ENCODE measurements around the gene FOXN3.

FOXN3 gene

DNA sequence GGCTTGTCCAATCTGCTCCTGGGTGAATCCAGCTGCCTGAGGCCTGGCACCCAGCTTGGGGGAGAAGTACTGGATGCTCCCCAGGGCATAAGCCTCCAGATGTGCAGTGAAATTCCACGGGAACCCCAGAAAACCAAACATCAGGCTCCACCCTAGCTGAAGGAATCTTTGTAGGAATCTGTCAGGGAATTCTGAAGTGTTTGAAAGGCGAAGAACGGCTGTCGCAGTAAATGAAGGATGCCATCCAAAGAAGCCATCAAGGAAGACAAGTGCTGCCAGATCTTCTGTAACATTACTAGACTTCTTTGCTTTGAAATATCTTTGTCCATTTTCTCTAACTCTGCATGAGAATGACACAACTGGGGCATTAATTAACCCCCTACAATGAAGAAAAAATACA is 219.4 kb downstream of the FOXN3 start:
- H3K4me3 ChIP-seq (ENCODE audit: low read length) = no peak overlapping the region
- H2AFZ ChIP-seq (ENCODE audit: low read depth, low read length) = no peak overlapping the region
- H3K4me1 ChIP-seq (ENCODE audit: low read length) = peaks cover 4% of the 10 kb centered on the region; the same call in 1 of the 2 replicates
- no peak overlapping the region for H3K9ac ChIP-seq (ENCODE audit: low read length)
- no peaks in the 10 kb centered on the region for H3K27me3 ChIP-seq (ENCODE audit: low read depth, low read length)
- peaks cover 2% of the 10 kb centered on the region for H3K36me3 ChIP-seq (replicated peaks; ENCODE audit: low read depth, low read length)
- TF ChIP-seq, protein P1, sequence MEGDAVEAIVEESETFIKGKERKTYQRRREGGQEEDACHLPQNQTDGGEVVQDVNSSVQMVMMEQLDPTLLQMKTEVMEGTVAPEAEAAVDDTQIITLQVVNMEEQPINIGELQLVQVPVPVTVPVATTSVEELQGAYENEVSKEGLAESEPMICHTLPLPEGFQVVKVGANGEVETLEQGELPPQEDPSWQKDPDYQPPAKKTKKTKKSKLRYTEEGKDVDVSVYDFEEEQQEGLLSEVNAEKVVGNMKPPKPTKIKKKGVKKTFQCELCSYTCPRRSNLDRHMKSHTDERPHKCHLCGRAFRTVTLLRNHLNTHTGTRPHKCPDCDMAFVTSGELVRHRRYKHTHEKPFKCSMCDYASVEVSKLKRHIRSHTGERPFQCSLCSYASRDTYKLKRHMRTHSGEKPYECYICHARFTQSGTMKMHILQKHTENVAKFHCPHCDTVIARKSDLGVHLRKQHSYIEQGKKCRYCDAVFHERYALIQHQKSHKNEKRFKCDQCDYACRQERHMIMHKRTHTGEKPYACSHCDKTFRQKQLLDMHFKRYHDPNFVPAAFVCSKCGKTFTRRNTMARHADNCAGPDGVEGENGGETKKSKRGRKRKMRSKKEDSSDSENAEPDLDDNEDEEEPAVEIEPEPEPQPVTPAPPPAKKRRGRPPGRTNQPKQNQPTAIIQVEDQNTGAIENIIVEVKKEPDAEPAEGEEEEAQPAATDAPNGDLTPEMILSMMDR (IDR thresholded peaks at IDR 0.05; ENCODE audit: low read depth, low read length) = no peak
- no peak for TF ChIP-seq EZH2phosphoT487 (IDR thresholded peaks at IDR 0.05; ENCODE audit: low read depth)
- H3K4me2 ChIP-seq (ENCODE audit: low read length) = no peak overlapping the region
- H3K27ac ChIP-seq (ENCODE audit: low read length) = no peak overlapping the region
- H3K79me2 ChIP-seq (ENCODE audit: low read length) = no peaks in the 10 kb centered on the region
- 0 out of 2 replicates have a peak, but pooled peaks cover 8% of the 10 kb centered on the region for H4K20me1 ChIP-seq (ENCODE audit: insufficient read depth, low read length)
- no peaks in the 10 kb centered on the region for H3K9me3 ChIP-seq (ENCODE audit: insufficient read depth, low read length)

DNA sequence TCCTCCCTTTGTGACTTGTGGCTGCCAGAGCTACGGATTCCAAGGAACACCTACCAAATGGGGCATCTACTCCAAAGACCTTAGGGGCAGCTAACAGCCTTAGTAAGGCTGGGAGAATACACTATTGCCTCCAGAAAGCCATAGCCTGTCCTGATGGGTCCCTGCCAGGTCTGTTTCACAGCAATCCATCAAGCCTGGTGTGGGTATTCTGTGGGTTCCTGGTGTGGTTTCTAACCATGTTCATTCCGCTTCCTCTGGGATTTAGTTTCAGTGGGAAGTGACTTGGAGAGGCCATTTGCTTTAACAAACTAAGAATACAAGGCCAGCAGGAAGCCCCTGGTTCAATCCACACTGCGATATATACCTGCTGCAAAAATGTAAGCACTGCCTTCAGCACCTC is 220.5 kb downstream of the FOXN3 start:
- Histone ChIP-seq H3K4me3 (ENCODE audit: low read length) (no peak overlapping the region), H3K79me2 (ENCODE audit: low read length) (no peaks in the 10 kb centered on the region), H3K4me2 (ENCODE audit: low read length) (no peak overlapping the region), H4K20me1 (ENCODE audit: insufficient read depth, low read length) (0 out of 2 replicates have a peak, but pooled peaks cover 3% of the 10 kb centered on the region), H3K9ac (ENCODE audit: low read length) (no peak overlapping the region), H3K4me1 (ENCODE audit: low read length) (peaks cover 4% of the 10 kb centered on the region; the same call in 1 of the 2 replicates), H3K9me3 (ENCODE audit: insufficient read depth, low read length) (no peaks in the 10 kb centered on the region), H3K27ac (ENCODE audit: low read length) (no peak overlapping the region), H3K27me3 (ENCODE audit: low read depth, low read length) (no peaks in the 10 kb centered on the region), H2AFZ (ENCODE audit: low read depth, low read length) (no peak overlapping the region), H3K36me3 (replicated peaks; ENCODE audit: low read depth, low read length) (peaks cover 2% of the 10 kb centered on the region)
- TF ChIP-seq, protein P1 (IDR thresholded peaks at IDR 0.05; ENCODE audit: low read depth, low read length) = no peak
- TF ChIP-seq EZH2phosphoT487 (IDR thresholded peaks at IDR 0.05; ENCODE audit: low read depth) = no peak

DNA sequence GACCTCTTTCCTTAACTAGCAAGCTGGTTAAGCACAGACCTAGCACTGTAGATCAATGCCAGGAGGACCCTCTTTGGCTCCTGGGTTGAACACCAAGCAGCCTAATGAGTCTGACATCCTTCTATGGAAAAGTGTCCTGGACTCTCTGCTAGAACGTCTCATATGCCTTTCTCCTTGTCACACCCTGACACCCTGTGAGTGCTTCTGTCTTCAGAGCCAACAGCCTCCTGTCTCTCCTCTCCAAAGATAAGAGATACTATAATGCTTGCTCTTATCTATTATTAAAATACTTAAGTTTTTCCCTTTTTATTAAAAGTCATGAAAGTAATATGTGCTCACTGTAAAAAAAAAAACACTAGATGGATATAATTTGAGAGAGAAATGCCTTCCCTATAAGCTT is 222.7 kb downstream of the FOXN3 start:
- Histone ChIP-seq H3K79me2 (ENCODE audit: low read length) (no peaks in the 10 kb centered on the region), H3K4me3 (ENCODE audit: low read length) (no peak overlapping the region), H3K4me2 (ENCODE audit: low read length) (no peak overlapping the region), H3K27ac (ENCODE audit: low read length) (no peak overlapping the region), H3K9me3 (ENCODE audit: insufficient read depth, low read length) (no peaks in the 10 kb centered on the region), H3K36me3 (replicated peaks; ENCODE audit: low read depth, low read length) (peaks cover 2% of the 10 kb centered on the region), H4K20me1 (ENCODE audit: insufficient read depth, low read length) (0 out of 2 replicates have a peak, but pooled peaks cover 3% of the 10 kb centered on the region), H2AFZ (ENCODE audit: low read depth, low read length) (no peak overlapping the region), H3K27me3 (ENCODE audit: low read depth, low read length) (no peaks in the 10 kb centered on the region), H3K4me1 (ENCODE audit: low read length) (peaks cover 4% of the 10 kb centered on the region; the same call in 1 of the 2 replicates), H3K9ac (ENCODE audit: low read length) (no peak overlapping the region)
- TF ChIP-seq, protein P1 (IDR thresholded peaks at IDR 0.05; ENCODE audit: low read depth, low read length) = no peak
- TF ChIP-seq EZH2phosphoT487 (IDR thresholded peaks at IDR 0.05; ENCODE audit: low read depth) = no peak

DNA sequence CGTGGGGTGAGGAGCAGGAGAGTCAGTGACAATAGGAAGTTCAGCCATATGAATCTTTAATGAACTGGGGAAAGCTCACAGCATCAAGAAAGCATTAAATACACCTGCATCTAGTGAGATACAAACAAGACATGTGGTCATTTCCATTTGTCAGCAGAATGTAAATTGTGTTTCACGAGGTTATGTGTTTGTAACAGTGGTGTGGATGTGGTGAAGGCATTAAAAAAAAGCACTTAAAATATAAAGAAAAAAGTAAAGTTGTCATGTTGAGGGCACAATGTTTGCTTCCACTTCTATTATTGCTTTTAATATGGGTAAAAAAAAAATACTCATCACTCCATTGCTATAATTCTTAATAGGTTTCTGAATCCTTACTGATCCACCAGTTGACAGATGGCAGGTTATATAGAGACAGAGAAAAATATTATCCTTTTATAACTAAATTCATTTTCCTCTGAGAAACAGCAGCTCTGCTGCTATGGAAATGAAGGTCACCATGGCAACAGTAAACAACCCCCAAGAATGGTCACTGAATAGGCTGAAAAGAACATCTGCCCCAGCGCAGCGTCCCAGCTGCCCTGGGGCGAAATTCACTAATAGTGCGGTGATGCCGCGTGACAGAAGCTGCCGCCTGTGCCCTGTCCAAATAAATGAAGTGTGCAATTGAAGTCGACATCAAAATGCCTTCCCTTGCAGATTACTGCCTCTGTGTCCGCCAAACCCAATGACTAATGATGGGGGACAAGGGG is 226.1 kb downstream of the FOXN3 start:
- Histone ChIP-seq H4K20me1 (ENCODE audit: insufficient read depth, low read length) (0 out of 2 replicates have a peak, but pooled peaks cover under 1% of the 10 kb centered on the region), H3K9me3 (ENCODE audit: insufficient read depth, low read length) (no peaks in the 10 kb centered on the region), H3K79me2 (ENCODE audit: low read length) (no peaks in the 10 kb centered on the region), H2AFZ (ENCODE audit: low read depth, low read length) (no peak overlapping the region), H3K27ac (ENCODE audit: low read length) (no peak overlapping the region), H3K4me2 (ENCODE audit: low read length) (no peak overlapping the region), H3K9ac (ENCODE audit: low read length) (no peak overlapping the region), H3K27me3 (ENCODE audit: low read depth, low read length) (no peaks in the 10 kb centered on the region), H3K36me3 (replicated peaks; ENCODE audit: low read depth, low read length) (peaks cover under 1% of the 10 kb centered on the region), H3K4me3 (ENCODE audit: low read length) (no peak overlapping the region), H3K4me1 (ENCODE audit: low read length) (no peaks in the 10 kb centered on the region)
- TF ChIP-seq EZH2phosphoT487 (IDR thresholded peaks at IDR 0.05; ENCODE audit: low read depth) = no peak
- TF ChIP-seq, protein P1 (IDR thresholded peaks at IDR 0.05; ENCODE audit: low read depth, low read length) = no peak

Measured in OCI-LY3 (cell line).